Measurements from ENCODE around the gene GTF2H2C_2.
A peak's percentile ranks its signal among the peaks of the same experiment; 100 is the strongest.
"Not testable (repeated sequence)": the region's sequence is repeated elsewhere in the genome, so short reads cannot be mapped to it uniquely, and the experiment has no call there.

GTF2H2C_2 gene

DNA sequence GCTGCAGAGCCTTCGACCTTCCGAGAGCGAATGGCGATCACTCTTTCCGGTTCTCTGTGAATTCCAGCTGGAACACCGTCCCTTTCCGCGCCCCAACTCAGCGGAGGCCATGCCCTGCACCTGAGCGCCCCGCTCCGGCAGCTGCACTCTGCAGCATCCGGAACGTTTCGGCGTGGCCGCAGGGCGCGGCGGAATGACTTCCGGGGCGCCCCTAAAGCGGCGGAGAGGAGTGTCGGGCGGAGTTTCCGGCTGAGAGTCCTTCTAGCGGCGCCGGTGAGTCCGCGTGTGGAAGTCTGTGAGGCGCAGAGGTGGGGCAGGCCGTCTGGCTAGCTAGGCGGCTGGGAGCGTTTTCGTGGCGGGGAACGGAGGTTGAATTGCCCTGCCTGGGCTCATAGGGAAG lies at the start of gene GTF2H2C_2:
Gene GTF2H2C_2, plus strand, starts transcription at position 252 of the 400 bp plus-strand sequence.
- H3K9me3 ChIP-seq (ENCODE audit: control insufficient read depth, low read length, poor library complexity, severe bottlenecking); H3K4me3 Mint-ChIP-seq; H3K27ac Mint-ChIP-seq; DNase-seq; H3K27me3 Mint-ChIP-seq; H3K4me1 Mint-ChIP-seq; H3K36me3 Mint-ChIP-seq (ENCODE audit: low read depth): not testable (repeated sequence)
- ATAC-seq, result peak; percentile 100

DNA sequence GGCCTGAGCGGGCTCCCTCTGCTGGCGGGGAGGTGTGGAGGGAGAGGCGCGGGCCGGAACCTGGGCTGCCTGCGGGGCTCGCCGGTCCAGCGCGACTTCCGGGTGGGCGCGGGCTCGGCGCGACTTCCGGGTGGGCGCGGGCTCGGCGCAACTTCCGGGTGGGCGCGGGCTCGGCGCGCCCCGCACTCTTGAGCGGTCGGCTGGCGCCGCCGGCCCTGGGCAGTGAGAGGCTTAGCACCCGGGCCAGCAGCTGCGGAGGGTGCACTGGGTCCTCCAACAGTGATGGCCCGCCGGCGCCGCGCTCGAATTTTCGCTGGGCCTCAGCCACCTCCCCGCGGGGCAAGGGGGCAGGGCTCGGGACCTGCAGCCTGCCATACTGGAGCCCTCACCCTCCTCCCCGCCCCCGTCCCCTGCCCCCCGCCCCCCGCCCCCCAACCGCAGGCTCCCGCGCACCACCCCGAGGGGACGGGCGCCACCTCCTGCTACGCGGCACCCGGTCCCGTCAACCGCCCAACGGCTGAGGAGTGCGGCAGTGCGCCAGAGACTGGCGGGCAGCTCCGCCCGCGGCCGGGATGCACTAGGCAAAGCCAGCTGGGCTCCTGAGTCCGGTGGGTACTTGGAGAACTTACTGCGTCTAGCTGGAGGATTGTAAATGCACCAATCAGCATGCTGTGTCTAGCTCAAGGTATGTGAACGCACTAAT lies 14.0 kb upstream of the GTF2H2C_2 start:
- H3K9me3 ChIP-seq (ENCODE audit: control insufficient read depth, low read length, poor library complexity, severe bottlenecking); H3K27ac Mint-ChIP-seq; H3K36me3 Mint-ChIP-seq (ENCODE audit: low read depth); H3K4me1 Mint-ChIP-seq; H3K27me3 Mint-ChIP-seq: not testable (repeated sequence)
- H3K4me3 Mint-ChIP-seq, result peak overlapping the region; percentile 79
- DNase-seq (peak in 1 of 3 donors; percentile 36), ATAC-seq (peak; percentile 96)

DNA sequence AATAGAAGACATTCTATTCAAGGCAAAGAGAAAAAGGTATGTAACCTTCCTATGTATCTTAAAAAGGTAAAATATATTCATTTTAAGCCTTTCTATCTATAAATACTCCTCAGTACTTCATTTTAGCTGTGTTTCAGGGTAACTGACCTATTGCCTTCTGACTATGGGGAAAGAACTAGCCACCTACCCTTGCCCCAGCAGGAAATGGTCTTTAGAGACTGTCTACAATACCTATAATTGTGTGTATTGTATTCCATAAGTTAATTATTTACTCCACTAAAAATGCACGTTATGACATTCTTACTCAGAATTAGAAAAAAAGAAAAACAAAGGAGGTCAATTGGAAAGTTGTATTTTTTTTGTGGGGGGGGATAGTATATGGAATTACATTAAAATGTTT lies 6.2 kb downstream of the GTF2H2C_2 start:
- not testable (repeated sequence) for ATAC-seq; H3K4me3 Mint-ChIP-seq; H3K36me3 Mint-ChIP-seq (ENCODE audit: low read depth); DNase-seq; H3K27ac Mint-ChIP-seq; H3K4me1 Mint-ChIP-seq; H3K9me3 ChIP-seq (ENCODE audit: control insufficient read depth, low read length, poor library complexity, severe bottlenecking); H3K27me3 Mint-ChIP-seq

DNA sequence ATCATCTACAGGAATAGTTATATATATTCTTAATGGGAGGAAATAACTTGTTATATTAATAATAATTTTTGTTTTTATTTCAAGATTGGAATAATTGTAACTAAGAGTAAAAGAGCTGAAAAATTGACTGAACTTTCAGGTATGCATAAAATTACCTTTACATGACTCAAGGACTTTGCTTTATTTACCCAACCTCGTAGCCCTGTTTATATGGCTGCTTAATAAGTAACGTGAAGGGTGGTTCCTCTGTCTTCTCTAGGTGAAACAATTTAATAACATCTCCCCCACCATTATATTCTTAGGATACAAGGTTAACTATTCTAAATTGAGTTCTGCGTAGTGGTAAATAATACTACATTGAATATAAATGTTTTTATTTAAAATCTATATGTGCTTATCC lies 8.0 kb downstream of the GTF2H2C_2 start:
- not testable (repeated sequence) for H3K27ac Mint-ChIP-seq, ATAC-seq

DNA sequence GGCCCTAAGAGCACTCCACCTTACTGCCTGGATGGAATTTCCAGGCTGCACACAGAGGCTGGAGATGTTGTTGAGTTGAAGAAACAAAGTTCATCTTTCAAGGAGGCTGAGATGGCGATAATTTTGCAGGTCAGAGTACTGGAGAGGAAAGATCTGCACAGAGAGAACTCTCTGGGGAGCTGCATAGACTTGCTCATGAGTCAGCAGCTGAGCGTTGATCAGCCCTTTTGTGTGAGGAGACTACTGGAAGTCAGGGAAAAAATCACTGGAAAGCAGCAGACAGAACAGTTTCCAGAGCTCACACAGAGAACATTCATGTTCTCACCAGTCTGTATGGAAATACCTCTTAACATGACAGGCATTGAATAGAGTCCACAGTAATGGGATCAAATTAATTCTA lies 23.4 kb downstream of the GTF2H2C_2 start:
- not testable (repeated sequence) for H3K27me3 Mint-ChIP-seq, H3K4me3 Mint-ChIP-seq

More for the DNA sequence above, 8.0 kb downstream of the GTF2H2C_2 start:
- H3K9me3 ChIP-seq (ENCODE audit: control insufficient read depth, low read length, poor library complexity, severe bottlenecking); H3K36me3 Mint-ChIP-seq (ENCODE audit: low read depth); DNase-seq; H3K4me3 Mint-ChIP-seq; H3K4me1 Mint-ChIP-seq; H3K27me3 Mint-ChIP-seq: not testable (repeated sequence)

DNA sequence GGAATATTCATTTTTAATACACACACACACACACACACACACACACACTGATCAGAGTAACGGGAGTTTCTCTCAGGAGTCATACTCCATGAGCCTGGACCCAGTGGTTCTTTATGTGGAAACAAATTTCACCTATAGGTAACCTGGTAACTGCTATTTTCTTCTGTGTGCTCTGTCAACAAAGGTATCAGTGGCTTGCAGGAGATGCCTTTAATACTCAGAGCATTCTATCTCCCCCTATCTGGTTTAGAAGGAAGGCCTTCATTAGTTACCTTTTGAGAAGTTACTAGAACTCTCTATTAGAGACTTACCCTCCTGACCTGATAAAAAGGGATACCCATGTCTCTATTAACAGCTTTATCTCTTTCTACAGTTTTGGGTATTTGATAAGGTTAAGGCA lies 34.4 kb downstream of the GTF2H2C_2 start:
- H3K9me3 ChIP-seq (ENCODE audit: control insufficient read depth, low read length, poor library complexity, severe bottlenecking); ATAC-seq; H3K4me1 Mint-ChIP-seq; H3K4me3 Mint-ChIP-seq; H3K36me3 Mint-ChIP-seq (ENCODE audit: low read depth); H3K27me3 Mint-ChIP-seq; DNase-seq; H3K27ac Mint-ChIP-seq: not testable (repeated sequence)

More for the DNA sequence above, 23.4 kb downstream of the GTF2H2C_2 start:
- not testable (repeated sequence) for H3K9me3 ChIP-seq (ENCODE audit: control insufficient read depth, low read length, poor library complexity, severe bottlenecking); ATAC-seq; H3K27ac Mint-ChIP-seq; H3K36me3 Mint-ChIP-seq (ENCODE audit: low read depth); H3K4me1 Mint-ChIP-seq; DNase-seq

DNA sequence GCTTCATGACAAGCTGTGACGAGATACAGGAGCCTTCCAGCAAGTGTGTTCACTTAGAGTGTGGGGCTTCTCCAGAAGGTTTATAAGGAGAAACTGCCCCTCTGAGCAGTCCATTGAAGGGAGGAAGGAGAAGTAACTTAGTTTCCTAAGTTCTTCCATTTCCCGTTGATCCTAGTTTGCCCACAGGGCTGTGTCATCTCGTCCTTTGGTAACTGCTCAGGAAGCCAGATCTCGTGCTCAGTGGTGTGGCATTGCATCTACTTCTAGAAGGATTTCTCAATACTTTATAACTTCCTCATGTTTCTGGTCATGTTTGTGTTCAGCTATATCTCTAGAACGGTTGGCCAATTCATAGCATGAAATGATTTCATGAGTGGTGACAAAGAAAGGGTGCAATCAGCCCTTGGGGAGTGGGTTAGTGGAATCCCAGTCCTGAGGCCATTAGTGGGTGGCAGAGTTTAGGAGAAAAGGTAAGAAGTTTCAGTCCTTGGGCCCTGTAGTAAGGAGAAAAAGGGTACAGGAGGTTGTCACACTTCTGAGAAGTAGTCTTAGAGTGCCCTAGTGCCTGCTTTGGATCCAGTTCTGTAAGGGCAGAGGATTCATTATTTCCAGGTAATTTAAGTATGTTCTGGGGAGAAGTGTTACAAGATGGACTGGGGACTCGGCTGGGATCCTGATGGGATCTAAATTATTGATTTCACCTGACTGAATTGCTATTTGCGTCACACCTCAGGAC lies 36.2 kb downstream of the GTF2H2C_2 start:
- not testable (repeated sequence) for H3K4me3 Mint-ChIP-seq; H3K9me3 ChIP-seq (ENCODE audit: control insufficient read depth, low read length, poor library complexity, severe bottlenecking); H3K4me1 Mint-ChIP-seq; DNase-seq; H3K36me3 Mint-ChIP-seq (ENCODE audit: low read depth); H3K27me3 Mint-ChIP-seq; H3K27ac Mint-ChIP-seq
- ATAC-seq, result peak; percentile 44

DNA sequence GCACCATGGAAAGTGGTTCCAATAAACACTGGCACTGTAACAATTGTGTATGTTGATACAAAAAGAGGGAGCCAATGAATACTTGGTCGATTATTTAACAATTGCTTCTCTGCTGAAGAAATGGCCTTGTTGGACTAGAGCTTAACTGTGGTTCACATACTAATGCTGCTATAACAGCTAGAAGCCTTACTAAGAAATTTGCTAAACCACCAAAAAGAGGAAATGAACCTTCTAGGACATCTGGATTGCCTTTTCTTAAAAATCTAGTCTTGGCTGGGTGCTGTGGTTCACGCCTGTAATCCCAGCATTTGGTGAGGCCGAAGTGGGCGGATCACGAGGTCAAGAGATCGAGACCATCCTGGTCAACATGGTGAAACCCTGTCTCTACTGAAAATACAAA lies 41.9 kb downstream of the GTF2H2C_2 start:
- not testable (repeated sequence) for H3K4me3 Mint-ChIP-seq; DNase-seq; H3K4me1 Mint-ChIP-seq; ATAC-seq; H3K27me3 Mint-ChIP-seq; H3K27ac Mint-ChIP-seq; H3K36me3 Mint-ChIP-seq (ENCODE audit: low read depth); H3K9me3 ChIP-seq (ENCODE audit: control insufficient read depth, low read length, poor library complexity, severe bottlenecking)

DNA sequence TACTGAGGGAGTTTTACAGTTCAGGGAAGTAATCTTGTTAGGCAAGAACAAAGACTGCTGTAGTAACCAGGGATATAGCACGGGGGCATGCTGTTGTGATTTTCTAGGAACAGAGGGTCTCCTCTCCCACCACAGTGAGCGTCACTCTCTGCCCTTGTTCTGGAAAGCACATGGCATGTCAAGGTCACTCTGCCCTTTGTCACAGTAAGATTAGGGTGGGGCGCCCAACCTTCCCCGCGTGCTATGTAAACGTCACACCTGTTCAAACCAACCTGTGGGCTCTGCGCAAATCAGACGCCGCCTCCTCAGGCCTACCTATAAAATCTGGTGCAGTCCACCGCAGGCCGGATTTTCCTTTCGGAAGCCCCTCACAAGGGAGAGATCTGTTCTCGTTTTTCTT lies 44.0 kb downstream of the GTF2H2C_2 start:
- H3K4me1 Mint-ChIP-seq; DNase-seq; H3K9me3 ChIP-seq (ENCODE audit: control insufficient read depth, low read length, poor library complexity, severe bottlenecking); H3K27ac Mint-ChIP-seq; H3K4me3 Mint-ChIP-seq; H3K36me3 Mint-ChIP-seq (ENCODE audit: low read depth); H3K27me3 Mint-ChIP-seq; ATAC-seq: not testable (repeated sequence)

DNA sequence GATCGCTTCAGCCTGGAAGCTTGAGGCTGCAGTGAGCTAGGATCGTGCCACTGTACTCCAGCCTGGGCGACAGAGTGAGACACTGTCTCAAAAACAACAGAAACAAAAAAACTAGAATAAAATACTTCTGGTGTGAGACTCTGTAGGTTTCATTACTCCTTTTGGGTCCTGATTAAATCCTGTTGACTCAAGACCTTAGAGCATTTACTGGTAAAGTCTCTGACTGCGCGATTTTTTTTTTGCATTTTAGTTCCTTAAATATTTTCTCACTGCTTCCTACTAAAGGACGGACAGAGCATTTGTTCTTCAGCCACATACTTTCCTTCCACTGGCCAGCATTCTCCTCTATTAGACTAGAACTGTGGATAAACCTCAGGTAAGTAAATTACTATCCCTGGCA lies 46.8 kb downstream of the GTF2H2C_2 start:
- H3K27me3 Mint-ChIP-seq; H3K27ac Mint-ChIP-seq; ATAC-seq; H3K4me3 Mint-ChIP-seq; H3K9me3 ChIP-seq (ENCODE audit: control insufficient read depth, low read length, poor library complexity, severe bottlenecking); H3K36me3 Mint-ChIP-seq (ENCODE audit: low read depth); H3K4me1 Mint-ChIP-seq; DNase-seq: not testable (repeated sequence)

DNA sequence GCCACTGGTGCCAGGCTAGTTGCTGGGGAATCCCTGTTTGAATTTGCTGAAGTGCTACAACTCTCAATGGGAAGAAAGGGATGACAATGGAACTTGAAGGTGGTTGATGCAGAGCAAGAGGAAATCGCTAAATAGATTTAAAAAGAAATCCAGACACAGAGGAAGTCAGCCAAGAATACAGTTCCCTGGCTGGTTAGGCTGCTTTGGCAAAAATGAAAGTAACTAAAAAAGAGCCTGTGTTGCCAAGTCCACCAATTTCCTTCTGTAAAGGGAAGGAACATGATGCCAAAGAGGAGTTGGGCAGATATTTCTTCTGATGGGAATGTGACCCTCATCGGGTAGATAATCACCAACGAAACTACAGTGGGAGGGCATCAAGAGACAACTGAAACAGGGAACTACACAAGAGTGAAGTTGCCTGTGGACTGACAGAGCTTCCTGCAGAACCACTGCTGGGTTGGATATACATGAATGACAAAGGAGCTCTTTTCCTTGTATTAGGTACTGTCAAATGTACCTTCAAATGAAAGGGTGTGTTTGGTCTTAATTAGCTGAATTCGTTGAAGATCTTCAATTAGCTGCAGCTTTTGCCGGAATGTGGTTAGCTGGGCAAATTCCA lies 49.0 kb downstream of the GTF2H2C_2 start:
- not testable (repeated sequence) for H3K4me3 Mint-ChIP-seq; H3K27ac Mint-ChIP-seq; H3K27me3 Mint-ChIP-seq; H3K36me3 Mint-ChIP-seq (ENCODE audit: low read depth); DNase-seq; H3K9me3 ChIP-seq (ENCODE audit: control insufficient read depth, low read length, poor library complexity, severe bottlenecking); H3K4me1 Mint-ChIP-seq; ATAC-seq

DNA sequence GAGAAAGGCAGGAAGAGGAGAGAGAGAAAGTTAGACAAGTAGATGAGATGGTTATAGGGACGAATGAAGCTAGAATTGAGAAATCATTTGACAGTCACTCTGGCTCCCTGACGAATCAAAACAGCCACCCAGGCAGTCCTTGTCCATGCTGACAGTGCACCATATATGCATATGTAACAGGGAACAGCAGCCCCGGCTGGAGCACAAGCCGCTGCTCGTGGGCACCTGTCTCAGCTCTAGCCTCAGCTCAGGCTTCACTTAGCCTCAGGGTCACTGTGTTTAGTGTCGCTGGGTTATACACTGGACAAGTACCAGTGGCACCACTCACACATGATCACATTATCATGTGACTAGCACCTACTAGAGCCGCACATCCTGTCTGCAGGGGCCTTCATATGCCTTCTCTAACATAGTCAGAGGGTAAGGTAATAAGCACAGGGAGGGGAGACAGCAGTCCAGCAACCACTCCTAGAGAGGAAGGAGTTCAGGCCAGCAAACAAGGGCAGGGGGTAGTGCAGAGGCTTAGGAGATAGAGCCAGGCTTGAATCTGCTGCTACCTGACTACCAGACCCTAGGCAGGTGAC lies 54.9 kb downstream of the GTF2H2C_2 start:
- not testable (repeated sequence) for H3K36me3 Mint-ChIP-seq (ENCODE audit: low read depth); H3K9me3 ChIP-seq (ENCODE audit: control insufficient read depth, low read length, poor library complexity, severe bottlenecking); H3K27me3 Mint-ChIP-seq; H3K4me1 Mint-ChIP-seq; H3K27ac Mint-ChIP-seq; H3K4me3 Mint-ChIP-seq; DNase-seq
- ATAC-seq, result peak; percentile 14
